Activated CD4-positive, alpha-beta T cell treated with anti-CD3 and anti-CD28 coated beads, Interleukin-2, amount 50 U/mL, for 16 hours (primary cell): Measurements from ENCODE around the gene TNNC1.

Source experiments
- DNase-seq: peaks from one replicate; pipeline ENCODE4 v3.0.0-alpha.2; 2020

Gene TNNC1

GRCh38 chr3:52456800-52457183, 3.0 kb upstream of the TNNC1 start:
- DNase-seq: no peak

GRCh38 chr3:52456169-52456799, 2.4 kb upstream of the TNNC1 start:
- no peak for DNase-seq

DNA sequence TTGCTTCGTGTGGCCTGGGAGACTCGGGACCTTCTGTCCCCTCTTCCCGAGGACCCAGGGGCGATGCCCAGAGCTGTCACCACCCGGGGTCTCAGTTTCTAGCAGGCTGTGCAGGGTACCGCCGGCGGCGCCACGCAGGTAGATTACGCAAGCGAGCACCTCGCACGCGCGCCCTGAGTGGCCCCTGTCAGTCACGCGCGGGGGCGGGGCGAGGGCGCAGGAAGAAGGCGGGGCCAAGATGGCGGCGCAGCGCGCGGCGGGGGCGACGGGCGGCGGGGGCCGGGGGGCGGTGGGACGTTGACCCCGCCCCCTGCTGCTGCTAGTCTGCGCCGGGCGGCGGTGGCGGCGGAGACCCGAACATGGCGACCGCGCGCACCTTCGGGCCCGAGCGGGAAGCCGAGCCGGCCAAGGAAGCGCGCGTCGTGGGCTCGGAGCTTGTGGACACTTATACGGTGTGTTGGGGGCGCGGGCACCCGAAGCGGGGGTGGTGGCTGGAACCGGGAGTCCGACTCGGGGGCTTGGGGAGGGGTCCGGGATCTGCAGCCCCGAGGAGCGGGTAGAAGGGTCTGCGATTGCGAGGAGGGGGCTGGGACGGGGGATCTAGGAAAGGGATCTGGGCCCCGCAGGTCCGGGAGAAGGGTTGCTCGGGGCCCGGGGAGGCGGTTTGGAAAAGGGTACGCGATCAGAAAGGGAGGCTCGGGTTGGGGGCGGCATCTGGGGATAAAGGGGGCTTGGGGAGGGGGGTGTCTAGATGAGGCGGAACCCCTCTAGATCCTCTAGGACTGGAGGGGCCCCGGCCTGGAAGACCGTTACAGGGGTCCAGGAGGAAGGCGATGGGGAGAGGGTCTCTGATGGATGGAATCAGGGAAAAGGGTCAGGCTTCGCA, 1.7 kb upstream of the TNNC1 start, which contains the start of gene NISCH:
TSS of gene NISCH (plus strand) at position 322 of the 886 bp plus-strand sequence. CDS start at position 360, 38 bp downstream.
- DNase-seq: peak; percentile 94

- no peak for DNase-seq
These were observed 1.1 kb upstream of the TNNC1 start for GRCh38 chr3:52454938-52455282.

DNA sequence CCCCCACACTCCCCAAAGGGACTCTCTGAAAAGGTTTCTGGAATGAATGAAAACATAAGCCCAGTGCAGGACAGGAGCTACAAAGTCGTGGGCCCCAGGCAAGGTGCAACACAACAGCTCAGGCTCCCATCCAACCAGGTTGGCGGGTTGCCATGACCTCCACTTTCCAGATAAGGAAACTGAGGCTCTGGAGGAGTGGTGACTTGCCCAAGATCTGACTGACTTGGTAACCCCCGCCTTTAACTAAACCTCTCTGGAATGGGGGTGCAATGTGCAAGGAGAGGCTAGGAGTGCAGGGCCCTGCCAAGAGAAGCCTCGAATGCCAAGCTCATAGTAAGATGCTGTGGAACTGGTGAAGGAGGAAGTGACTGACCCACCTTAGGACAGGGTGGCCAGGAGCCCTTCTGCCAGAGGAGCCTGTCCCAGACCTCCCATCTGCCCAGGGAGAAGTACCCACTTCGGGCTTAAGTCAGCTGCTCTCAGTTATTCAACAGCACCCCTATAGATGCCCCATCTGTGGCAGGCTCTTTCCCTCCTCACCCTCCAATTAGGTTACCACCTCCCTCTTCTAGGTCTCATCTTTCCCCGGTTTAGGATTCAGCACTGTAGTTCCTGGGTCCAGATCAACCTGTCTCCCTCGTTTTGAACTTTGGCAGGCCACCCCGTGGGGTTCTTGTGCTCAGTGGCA, 553 bp upstream of the TNNC1 start:
- no peak for DNase-seq

DNA sequence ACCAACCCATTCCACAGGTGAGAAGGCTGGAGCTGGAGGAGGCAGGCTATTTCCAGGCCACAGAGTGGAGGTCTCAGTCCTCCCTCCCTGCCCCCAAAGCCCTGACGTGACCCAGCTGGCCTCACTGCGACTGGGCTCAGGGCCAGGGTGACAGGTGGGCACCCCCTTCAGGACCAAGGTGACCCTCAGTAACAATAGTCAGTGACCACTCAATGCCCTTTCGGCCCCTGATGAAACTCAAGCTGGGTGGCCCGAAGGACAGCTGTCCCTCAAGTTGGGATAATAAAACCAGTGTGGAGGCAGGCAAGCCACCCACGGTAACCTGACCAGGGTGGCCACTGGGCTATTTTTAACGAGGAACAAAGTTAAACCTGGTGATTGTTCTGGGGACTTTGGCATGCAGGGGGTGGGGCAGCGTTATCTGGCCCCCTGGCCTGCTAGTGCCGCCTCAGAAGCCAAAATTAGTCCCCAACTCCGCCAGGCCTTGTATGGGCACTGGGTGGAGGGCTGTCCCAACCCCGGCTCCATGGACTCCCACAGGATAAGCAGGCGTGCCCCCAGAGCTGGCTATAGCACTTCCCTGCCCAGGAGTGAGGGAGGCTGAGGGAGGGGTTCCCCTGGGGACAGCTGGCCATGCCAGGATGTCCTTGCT, 1.1 kb downstream of the TNNC1 start:
- DNase-seq: no peak

DNA sequence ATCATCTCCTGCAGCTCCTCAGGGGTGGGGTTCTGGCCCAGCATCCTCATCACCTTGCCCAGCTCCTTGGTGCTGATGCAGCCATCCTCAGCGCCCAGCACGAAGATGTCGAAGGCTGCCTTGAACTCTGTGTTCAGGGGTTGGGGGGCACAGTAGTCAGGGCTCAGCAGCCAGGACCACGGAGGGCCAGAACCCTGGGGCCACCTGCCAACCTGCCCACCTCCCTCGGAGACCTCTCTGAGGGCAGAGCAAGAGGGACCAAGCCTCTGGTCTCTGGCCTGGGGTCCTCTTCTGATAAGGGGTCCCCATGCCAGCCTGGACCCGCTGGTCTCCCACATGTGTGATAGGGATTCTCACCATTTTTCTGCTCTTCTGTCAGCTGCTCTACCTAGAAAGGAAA, 1.7 kb downstream of the TNNC1 start:
- DNase-seq: no peak

- no peak for DNase-seq
These were observed 2.4 kb downstream of the TNNC1 start for GRCh38 chr3:52451237-52452083.

GRCh38 chr3:52450489-52451236, 3.2 kb downstream of the TNNC1 start:
- DNase-seq: no peak

DNA sequence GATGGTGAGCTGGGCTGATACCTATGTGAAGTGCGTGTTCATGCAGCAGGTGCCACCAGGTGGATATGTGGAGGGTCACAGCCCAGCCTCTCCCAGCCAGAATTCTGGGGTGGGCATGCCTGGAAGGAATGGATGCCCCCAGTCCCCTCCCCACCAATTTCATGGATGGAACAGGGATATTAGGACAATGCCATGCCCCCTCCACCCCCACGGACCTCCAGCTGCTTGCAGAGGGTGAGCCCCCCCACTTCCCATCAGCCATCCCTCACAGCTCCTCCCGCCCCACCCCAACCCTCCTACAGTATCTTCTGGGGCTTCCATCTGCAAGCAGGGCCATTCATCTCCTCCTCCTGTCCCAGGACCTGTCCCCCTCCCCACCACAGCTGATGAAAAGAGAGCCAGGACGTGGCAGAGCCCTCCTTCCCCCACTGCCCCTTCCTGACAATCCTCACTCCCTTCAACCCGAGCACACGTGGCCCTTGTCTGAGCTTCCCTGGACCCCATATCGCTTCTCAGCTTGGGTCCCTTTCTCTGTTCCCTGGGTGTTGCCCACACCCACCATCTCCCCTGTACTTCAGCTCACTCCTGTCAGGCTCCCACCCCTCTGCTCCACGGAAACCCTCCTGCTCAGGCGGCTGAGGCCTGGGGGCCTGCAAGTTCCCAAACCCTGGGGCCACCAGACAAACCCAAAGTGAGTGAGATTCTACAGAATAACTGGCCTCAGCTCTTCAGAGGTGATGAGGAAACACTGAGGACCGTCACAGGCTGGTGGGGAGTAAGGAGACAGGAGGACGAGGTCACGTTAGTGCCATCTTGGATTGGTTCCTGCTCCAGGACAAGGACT, 6.1 kb downstream of the TNNC1 start:
- no peak for DNase-seq

- DNase-seq: peak; percentile 78
These were observed 7.0 kb downstream of the TNNC1 start for GRCh38 chr3:52446631-52447511.

DNA sequence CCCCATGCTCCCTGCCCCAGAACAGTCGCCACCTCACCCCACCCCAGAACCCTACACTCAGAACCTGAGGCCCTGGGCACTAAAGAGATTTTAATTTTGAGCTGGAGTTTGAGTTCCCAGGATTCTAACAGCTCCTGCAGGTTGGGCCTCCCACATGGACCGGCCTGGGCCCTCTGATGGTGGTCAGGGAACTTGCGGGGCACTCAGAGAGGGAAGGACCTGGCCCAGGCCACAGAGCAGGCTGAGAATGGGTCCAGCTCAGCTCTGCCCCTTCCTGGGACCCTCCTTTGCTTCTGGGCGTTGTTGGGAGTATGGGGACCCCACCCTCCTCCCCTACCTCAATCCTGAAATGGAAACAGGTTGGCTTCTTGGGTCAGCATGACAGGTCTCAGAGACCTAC, 7.8 kb downstream of the TNNC1 start:
- no peak for DNase-seq

DNA sequence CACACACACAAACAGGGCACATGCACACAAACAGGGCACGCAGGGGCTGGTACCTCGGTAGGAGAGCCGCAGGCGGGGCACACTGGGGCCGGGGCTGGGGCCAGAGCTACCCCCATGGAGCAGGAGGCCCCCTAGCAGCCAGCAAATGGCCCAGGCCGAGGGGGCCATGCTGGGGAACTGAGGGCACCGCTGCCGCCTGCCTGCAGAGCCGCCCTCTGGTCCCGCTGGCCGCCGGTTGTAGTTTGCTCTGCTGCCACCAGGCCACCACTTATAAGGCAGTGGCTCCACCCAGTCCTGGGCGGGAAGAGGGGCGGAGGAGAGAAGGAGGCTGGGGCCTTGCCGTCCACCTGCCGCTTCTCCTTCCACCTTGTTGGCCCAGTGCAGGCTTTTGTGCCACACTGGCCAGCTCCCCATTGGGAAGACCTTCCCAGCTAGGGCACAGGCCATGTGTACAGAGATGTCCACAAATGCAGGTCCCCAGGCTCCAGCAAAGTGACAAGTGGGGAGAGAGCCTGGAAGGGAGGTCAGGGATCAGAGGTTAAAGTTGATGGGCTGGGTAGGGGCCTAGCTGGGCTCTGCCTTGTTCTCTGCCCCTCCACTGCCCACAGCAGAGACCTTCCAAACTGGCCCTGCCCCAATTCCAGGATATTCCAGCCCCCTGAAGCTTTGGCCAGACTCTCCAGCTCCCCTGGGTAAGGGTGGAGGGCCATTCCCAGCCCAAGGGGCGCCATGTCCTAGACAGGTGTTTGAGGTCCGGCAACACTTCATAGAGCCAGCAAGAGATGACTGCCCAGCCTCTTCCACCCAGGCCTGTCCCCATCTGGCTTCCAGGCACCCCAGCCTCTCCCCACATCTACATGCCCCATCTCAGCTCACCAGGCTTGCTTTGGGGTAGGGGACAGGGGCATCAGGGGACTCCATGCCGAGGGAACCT, 8.7 kb downstream of the TNNC1 start, which contains the start of gene SEMA3G:
TSS of gene SEMA3G (minus strand) at position 244 of the 934 bp plus-strand sequence. CDS start at position 168, 76 bp downstream.
- peak; percentile 80 for DNase-seq

DNA sequence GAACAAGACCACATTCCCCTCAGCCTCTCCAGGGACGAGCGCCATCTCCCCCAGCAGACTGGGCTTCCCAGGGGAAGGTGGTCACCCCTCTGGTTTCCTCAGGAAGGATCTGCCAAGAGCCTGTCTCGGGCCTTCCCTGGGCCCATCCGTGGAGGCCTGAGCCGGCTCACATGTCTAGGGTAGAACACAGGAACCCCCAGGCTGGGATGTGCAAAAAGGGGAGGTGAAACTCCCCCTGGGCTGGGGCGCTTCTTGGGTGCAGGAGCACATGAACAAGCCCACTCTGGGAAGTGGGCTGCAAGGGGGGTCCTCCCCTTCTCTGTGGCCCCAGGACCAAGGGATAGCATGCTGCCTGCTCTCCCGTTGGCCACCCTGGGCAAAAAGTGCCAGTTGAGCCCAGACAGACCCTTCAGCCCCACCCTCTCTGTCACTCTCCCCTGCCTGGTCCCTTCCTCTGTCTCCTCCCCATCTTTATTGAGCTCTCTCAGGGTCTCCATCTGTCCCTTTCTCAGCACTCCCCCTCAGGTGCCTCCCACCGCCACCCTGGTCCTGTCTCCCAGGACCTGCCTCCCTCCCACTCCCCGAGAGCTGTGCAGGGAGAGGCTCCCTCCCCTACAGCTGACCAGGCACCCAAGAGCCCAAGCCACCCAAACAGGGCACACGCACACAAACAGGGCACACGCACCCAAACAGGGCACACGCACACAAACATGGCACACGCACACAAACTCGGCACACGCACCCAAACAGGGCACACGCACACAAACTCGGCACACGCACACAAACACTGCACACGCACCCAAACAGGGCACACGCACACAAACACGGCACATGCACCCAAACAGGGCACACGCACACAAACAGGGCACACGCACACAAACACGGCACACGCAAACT, 9.8 kb downstream of the TNNC1 start:
- DNase-seq: no peak

GRCh38 chr3:52443268-52443610, 10.6 kb downstream of the TNNC1 start:
- DNase-seq: no peak

DNA sequence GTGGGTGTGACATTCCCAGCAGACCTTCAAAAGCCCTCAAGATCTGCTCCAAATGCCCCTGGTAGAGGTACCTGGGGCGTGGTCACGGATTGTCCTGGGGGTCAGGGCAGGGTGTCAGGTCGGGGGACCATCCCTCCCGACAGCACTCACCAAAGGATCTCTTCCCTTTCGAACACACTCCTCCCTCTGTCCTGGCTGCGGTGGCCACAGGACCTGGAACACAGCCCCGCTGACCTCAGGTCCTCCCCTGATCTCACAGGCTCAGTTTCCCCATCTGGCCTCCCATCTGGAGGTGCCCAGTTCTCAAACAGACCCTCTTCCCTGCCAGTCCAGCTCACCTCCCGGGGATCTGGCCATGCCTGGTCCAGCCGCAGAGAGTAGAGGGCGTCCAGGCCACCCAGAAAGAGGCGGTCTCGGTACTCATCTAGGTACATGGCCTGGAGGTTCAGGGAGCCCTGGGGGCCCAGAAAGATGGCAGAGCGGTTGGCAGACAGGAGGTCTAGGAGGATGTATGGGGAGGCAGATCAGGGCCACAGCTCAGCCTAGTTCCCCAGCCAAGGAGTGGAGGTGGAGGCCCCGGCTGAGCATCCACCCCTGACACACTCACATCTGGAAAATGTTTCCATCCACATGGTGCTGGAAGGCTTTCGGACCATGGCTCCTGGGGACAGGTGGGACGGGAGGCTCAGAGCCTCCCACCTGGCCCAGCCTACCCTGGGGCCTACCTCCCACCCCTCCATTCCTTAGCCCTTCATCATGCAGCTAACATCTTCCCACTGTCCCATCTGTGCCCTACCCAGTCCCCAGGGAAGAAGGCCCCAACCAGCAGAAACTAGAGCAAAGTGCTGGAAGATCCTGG, 11.2 kb downstream of the TNNC1 start:
- DNase-seq: no peak
